ENCODE data around the gene INPP5K. TPM values are rescaled to one million over a fixed set of nuclear protein-coding genes. Genes with fewer than 3 reads are reported as not detected.
A peak's percentile ranks its signal among the peaks of the same experiment; 100 is the strongest.

Gene INPP5K
- total RNA-seq, 1 donor from 2014 or later: 31.6 TPM

DNA sequence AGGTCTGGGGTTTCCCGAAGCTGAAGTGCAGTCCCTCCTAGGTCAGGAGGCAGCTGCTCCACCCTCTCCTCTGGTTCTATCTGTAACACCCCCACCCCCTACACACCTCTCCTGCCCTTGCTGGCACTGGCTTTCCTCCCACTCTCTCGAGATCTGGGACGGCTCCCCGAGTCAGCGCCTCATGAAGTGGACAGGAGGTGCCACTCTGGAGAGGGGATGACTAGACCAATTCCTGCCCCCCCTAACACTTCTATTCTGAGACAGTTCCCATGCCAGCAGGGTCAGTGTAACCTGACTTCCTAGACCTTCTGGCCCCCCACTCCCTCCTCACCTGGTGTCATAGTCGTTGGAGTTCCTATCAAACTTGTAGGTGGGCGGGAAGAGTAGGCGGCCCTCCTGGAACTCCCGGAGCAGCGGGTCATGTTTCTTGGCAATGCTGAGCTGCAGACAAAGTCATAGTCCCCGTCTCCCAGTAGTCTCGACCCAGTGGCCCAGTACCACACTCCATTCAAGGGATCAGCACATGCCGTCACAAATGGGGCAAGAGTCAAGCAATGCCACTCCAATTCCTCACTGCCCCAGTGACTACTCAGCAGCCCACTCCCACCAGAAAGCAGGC, 9.7 kb downstream of the INPP5K start:
- no peaks in the 10 kb centered on the region for H3K27me3 ChIP-seq (ENCODE audit: control insufficient read depth, insufficient read depth, low read length)
- no peak overlapping the region for H3K4me3 ChIP-seq (ENCODE audit: low read depth, low read length)
- TF ChIP-seq, protein P1, sequence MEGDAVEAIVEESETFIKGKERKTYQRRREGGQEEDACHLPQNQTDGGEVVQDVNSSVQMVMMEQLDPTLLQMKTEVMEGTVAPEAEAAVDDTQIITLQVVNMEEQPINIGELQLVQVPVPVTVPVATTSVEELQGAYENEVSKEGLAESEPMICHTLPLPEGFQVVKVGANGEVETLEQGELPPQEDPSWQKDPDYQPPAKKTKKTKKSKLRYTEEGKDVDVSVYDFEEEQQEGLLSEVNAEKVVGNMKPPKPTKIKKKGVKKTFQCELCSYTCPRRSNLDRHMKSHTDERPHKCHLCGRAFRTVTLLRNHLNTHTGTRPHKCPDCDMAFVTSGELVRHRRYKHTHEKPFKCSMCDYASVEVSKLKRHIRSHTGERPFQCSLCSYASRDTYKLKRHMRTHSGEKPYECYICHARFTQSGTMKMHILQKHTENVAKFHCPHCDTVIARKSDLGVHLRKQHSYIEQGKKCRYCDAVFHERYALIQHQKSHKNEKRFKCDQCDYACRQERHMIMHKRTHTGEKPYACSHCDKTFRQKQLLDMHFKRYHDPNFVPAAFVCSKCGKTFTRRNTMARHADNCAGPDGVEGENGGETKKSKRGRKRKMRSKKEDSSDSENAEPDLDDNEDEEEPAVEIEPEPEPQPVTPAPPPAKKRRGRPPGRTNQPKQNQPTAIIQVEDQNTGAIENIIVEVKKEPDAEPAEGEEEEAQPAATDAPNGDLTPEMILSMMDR (IDR thresholded peaks at IDR 0.05; ENCODE audit: insufficient read depth, low read length, severe bottlenecking): no peak
- FAIRE-seq (no peak), DNase-seq (ENCODE audit: low read depth) (no peak)
- H3K36me3 ChIP-seq (ENCODE audit: control insufficient read depth, insufficient read depth, low read length): peaks cover 9% of the 10 kb centered on the region

DNA sequence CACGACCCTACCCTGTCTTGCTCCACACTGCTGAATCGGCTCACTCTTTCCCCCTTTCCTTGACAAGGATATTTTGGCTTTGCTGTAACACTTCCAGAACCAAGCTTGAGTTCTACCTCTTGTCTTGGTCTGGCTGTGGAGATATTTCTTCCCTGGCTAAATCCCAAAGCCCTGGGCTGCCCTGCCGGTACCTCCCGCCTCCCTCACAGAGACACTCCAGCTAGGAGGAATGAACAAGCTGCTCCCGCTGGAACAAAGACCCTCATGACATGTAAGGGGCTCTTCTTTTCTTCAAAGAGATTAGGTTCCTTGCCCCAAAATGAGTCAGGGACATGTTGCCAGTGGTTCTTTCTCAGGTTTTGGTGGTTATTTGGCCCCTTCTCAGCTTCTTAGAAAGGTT, 10.8 kb downstream of the INPP5K start:
- Histone ChIP-seq H3K27me3 (ENCODE audit: control insufficient read depth, insufficient read depth, low read length) (no peaks in the 10 kb centered on the region), H3K36me3 (ENCODE audit: control insufficient read depth, insufficient read depth, low read length) (peaks cover 9% of the 10 kb centered on the region), H3K4me3 (ENCODE audit: low read depth, low read length) (no peak overlapping the region)
- FAIRE-seq (no peak), DNase-seq (ENCODE audit: low read depth) (no peak)
- TF ChIP-seq, protein P1 (IDR thresholded peaks at IDR 0.05; ENCODE audit: insufficient read depth, low read length, severe bottlenecking): no peak

DNA sequence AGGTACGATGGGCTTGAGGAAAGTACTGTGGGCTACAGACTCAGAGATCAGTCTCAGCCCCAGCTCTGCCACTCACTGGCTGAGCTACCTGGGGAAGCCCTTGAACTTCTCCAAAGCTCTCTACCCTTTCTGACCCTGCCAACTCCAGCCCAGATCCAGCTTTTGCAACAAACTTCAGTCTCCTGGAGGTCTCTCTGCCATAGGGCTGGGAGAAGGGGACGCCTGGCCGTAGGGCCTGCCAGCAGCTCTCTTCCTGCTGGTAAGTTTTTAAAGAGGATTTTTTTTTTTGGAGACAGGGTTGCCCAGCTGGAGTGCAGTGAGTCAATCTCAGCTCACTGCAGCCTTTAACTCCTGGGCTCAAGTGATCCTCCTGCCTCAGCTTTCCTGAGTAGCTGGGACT, 11.5 kb downstream of the INPP5K start:
- FAIRE-seq (no peak), DNase-seq (ENCODE audit: low read depth) (no peak)
- Histone ChIP-seq H3K4me3 (ENCODE audit: low read depth, low read length) (no peak overlapping the region), H3K36me3 (ENCODE audit: control insufficient read depth, insufficient read depth, low read length) (peaks cover 9% of the 10 kb centered on the region), H3K27me3 (ENCODE audit: control insufficient read depth, insufficient read depth, low read length) (no peaks in the 10 kb centered on the region)
- TF ChIP-seq, protein P1 (IDR thresholded peaks at IDR 0.05; ENCODE audit: insufficient read depth, low read length, severe bottlenecking): no peak

DNA sequence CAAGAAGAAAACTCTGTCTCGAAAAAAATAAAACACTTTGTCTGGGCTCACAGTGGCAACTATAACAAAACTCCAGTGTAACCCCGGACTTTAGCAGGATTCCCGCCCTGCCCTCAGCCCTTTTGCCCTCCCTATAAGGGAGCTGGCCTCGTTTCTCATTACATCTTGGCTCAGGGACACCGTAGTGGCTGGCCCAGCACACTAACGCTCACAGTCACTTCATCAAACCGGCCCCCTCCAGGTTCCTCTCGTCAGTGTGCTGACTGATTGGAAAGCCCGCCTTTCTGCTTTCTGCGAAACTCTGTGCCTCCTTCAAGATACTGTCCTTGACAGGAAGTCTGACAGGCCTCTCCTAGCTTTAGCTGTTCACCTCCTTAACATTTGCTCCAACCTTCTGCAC, 12.7 kb downstream of the INPP5K start:
- TF ChIP-seq, protein P1 (IDR thresholded peaks at IDR 0.05; ENCODE audit: insufficient read depth, low read length, severe bottlenecking): no peak
- no peaks in the 10 kb centered on the region for H3K27me3 ChIP-seq (ENCODE audit: control insufficient read depth, insufficient read depth, low read length)
- FAIRE-seq: no peak
- peaks cover 6% of the 10 kb centered on the region for H3K36me3 ChIP-seq (ENCODE audit: control insufficient read depth, insufficient read depth, low read length)
- no peak overlapping the region for H3K4me3 ChIP-seq (ENCODE audit: low read depth, low read length)
- DNase-seq (ENCODE audit: low read depth): no peak

DNA sequence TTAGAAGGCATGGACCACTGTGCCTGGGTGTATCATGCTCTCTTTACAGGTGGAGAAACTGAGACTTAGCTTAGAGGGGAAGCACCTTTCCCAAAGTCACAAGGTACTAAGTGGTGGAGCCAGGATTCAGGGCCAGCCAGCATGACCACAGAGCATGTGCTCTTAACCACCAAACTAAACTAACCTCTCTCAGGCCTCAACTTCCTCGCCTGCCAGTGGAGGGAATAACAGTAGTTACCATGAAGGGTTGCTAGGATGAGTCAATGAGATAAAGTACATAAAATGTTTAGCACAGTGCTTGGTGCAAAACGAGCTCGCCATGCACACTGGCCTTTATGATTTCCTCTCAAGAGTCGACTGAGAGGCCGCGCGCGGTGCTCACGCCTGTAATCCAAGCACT, 17.5 kb downstream of the INPP5K start:
- DNase-seq (ENCODE audit: low read depth) (peak; percentile 20), FAIRE-seq (peak; percentile 70)
- Histone ChIP-seq H3K36me3 (ENCODE audit: control insufficient read depth, insufficient read depth, low read length) (peaks cover 9% of the 10 kb centered on the region), H3K27me3 (ENCODE audit: control insufficient read depth, insufficient read depth, low read length) (no peaks in the 10 kb centered on the region), H3K4me3 (ENCODE audit: low read depth, low read length) (no peak overlapping the region)
- TF ChIP-seq, protein P1 (IDR thresholded peaks at IDR 0.05; ENCODE audit: insufficient read depth, low read length, severe bottlenecking): no peak

DNA sequence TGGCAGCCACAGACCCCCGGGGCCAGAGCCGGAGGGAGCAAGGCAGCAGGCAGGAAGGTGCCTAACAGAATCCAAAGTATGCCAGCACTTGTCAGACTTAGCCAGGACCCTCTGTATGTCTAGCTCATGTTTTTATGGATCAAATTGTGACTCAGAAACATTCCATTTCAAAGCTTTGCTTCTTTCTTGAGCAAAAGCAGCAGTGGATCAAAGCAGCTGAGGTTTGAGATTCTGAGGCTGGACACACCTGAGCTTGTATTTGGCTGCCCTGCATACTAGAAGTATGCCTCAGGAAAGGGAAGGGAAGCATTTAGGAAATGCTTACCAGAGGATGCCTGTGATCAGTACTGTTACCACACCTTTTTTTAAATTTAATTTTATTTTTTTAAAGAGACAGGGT, 18.2 kb downstream of the INPP5K start:
- Histone ChIP-seq H3K36me3 (ENCODE audit: control insufficient read depth, insufficient read depth, low read length) (peaks cover 9% of the 10 kb centered on the region), H3K4me3 (ENCODE audit: low read depth, low read length) (no peak overlapping the region), H3K27me3 (ENCODE audit: control insufficient read depth, insufficient read depth, low read length) (no peaks in the 10 kb centered on the region)
- no peak for DNase-seq (ENCODE audit: low read depth)
- no peak for FAIRE-seq
- TF ChIP-seq, protein P1 (IDR thresholded peaks at IDR 0.05; ENCODE audit: insufficient read depth, low read length, severe bottlenecking): no peak

All from bronchial epithelial cell (primary cell).